GM23338 (cell line): ENCODE results near the gene TMEM86A. TPM values are rescaled to one million over a fixed set of nuclear protein-coding genes. Genes with fewer than 3 reads are reported as not detected.

Experiments
- ATAC-seq: fragments of 200-7000 bp; cut with Tn5 transposase; 3 replicates; pipeline ENCODE4 v1.9.1; 2020
- DNase-seq: peaks from one replicate; pipeline ENCODE4 v3.0.0-alpha.2; 2015; ENCODE audit warnings: low spot score
- H2AFZ ChIP-seq: fragments of 200-600 bp; sonication (generic); 2 replicates; pipeline ENCODE4 v1.8.0; 2016; ENCODE audit warnings: antibody characterized with exemption, mild to moderate bottlenecking, moderate library complexity
- H3F3A ChIP-seq: fragments of 200-600 bp; sonication (generic); replicated peaks from 2 replicates; pipeline ENCODE4 v1.8.0; 2017; ENCODE audit warnings: antibody characterized with exemption, mixed run types, low read depth
- H3K27ac ChIP-seq: fragments of 200-600 bp; sonication (generic); 2 replicates; pipeline ENCODE4 v1.6.1; 2016; ENCODE audit warnings: low read depth
- H3K27me3 ChIP-seq: fragments of 200-600 bp; sonication (generic); 2 replicates; pipeline ENCODE4 v1.8.0; 2016; ENCODE audit warnings: mild to moderate bottlenecking, mixed run types, moderate library complexity; ENCODE audit not compliant: insufficient read depth
- H3K36me3 ChIP-seq: fragments of 200-600 bp; sonication (generic); 2 replicates; pipeline ENCODE4 v1.8.0; 2016; ENCODE audit warnings: mild to moderate bottlenecking; ENCODE audit not compliant: insufficient read depth
- H3K4me1 ChIP-seq: fragments of 200-600 bp; sonication (generic); 2 replicates; pipeline ENCODE4 v1.8.0; 2016; ENCODE audit warnings: mild to moderate bottlenecking, moderate library complexity; ENCODE audit not compliant: insufficient read depth
- H3K4me2 ChIP-seq: fragments of 200-600 bp; sonication (generic); 2 replicates; pipeline ENCODE4 v1.7.1; 2017; ENCODE audit warnings: mixed run types
- H3K4me3 ChIP-seq: fragments of 200-600 bp; sonication (generic); 2 replicates; pipeline ENCODE4 v1.6.1; 2016; ENCODE audit warnings: mixed run types
- H3K79me2 ChIP-seq: fragments of 200-600 bp; sonication (generic); replicated peaks from 2 replicates; pipeline ENCODE4 v1.8.0; 2017; ENCODE audit warnings: mild to moderate bottlenecking; ENCODE audit not compliant: insufficient read depth
- H3K9me2 ChIP-seq: fragments of 200-600 bp; sonication (generic); 2 replicates; pipeline ENCODE4 v1.8.0; 2017; ENCODE audit not compliant: insufficient read depth
- H4K20me1 ChIP-seq: fragments of 200-600 bp; sonication (generic); replicated peaks from 2 replicates; pipeline ENCODE4 v1.8.0; 2017; ENCODE audit warnings: mild to moderate bottlenecking; ENCODE audit not compliant: insufficient read depth
- H3K27ac Mint-ChIP-seq: 2 replicates; pipeline ENCODE4 v1.8.0; 2020; ENCODE audit warnings: inconsistent platforms, mild to moderate bottlenecking, moderate library complexity, mixed read lengths
- H3K27me3 Mint-ChIP-seq: 3 replicates; pipeline ENCODE4 v1.8.0; 2022; ENCODE audit warnings: low read depth, mild to moderate bottlenecking, moderate library complexity, mixed read lengths, inconsistent platforms; ENCODE audit not compliant: insufficient read depth, poor library complexity
- H3K36me3 Mint-ChIP-seq: 3 replicates; pipeline ENCODE4 v1.8.0; 2021; ENCODE audit warnings: low read depth, mild to moderate bottlenecking, inconsistent platforms, moderate library complexity, mixed read lengths
- H3K4me1 Mint-ChIP-seq: 3 replicates; pipeline ENCODE4 v1.8.0; 2020; ENCODE audit warnings: mild to moderate bottlenecking, inconsistent platforms, mixed read lengths
- H3K4me3 Mint-ChIP-seq: 3 replicates; pipeline ENCODE4 v1.8.0; 2021; ENCODE audit warnings: moderate library complexity, mild to moderate bottlenecking, inconsistent platforms, mixed read lengths
- H3K9me3 Mint-ChIP-seq: 3 replicates; pipeline ENCODE4 v1.8.0; 2020; ENCODE audit warnings: moderate library complexity, mild to moderate bottlenecking, inconsistent platforms, mixed read lengths
- CREB1 ChIP-seq: fragments of 250-450 bp; sonication (Bioruptor Pico); IDR thresholded peaks from 2 replicates; pipeline ENCODE4 v1.5.0; 2020; ENCODE audit warnings: low read depth, mild to moderate bottlenecking, moderate library complexity
- ETS1 ChIP-seq: IDR thresholded peaks from 2 replicates; pipeline ENCODE4 v1.6.1; 2016; ENCODE audit warnings: antibody characterized with exemption
- EZH2 ChIP-seq: fragments of 200-600 bp; sonication (generic); IDR thresholded peaks from one replicate; pipeline ENCODE4 v1.8.0; 2017; ENCODE audit warnings: antibody characterized with exemption, mild to moderate bottlenecking, low read depth; ENCODE audit not compliant: unreplicated experiment
- JUNB ChIP-seq: IDR thresholded peaks from one replicate; pipeline ENCODE4 v1.6.1; 2016; ENCODE audit warnings: antibody characterized with exemption; ENCODE audit not compliant: unreplicated experiment
- NANOG ChIP-seq: IDR thresholded peaks from 2 replicates; pipeline ENCODE4 v1.6.1; 2016; ENCODE audit warnings: antibody characterized with exemption, borderline replicate concordance
- REST ChIP-seq: IDR thresholded peaks from one replicate; pipeline ENCODE4 v1.6.1; 2018; ENCODE audit warnings: antibody characterized with exemption; ENCODE audit not compliant: unreplicated experiment
- STAT1 ChIP-seq: IDR thresholded peaks from one replicate; pipeline ENCODE4 v1.6.1; 2016; ENCODE audit warnings: antibody characterized with exemption; ENCODE audit not compliant: unreplicated experiment
- ZNF462 ChIP-seq: fragments of 250-450 bp; sonication (Bioruptor Pico); IDR thresholded peaks from 2 replicates; pipeline ENCODE4 v1.5.0; 2020; ENCODE audit warnings: mild to moderate bottlenecking, moderate library complexity
- polyA plus RNA-seq: library from polyadenylated mRNA; unstranded; fragments of >200 nt; fragmentation: Nextera tagmentation; extraction: Ambion mirVana; gene quantifications from 2 replicates; pipeline ENCODE4 v1.2.1, GENCODE V29; 2016
- total RNA-seq: library from RNA; depleted of rRNA; stranded (reverse); fragments of >200 nt; shearing (Covaris generic); gene quantifications from 2 replicates; pipeline ENCODE4 v1.2.3, GENCODE V29; 2014

The TMEM86A gene
- total and polyA plus RNA-seq, 2 experiments from 2014 or later = 0.45 to 0.91 TPM

DNA sequence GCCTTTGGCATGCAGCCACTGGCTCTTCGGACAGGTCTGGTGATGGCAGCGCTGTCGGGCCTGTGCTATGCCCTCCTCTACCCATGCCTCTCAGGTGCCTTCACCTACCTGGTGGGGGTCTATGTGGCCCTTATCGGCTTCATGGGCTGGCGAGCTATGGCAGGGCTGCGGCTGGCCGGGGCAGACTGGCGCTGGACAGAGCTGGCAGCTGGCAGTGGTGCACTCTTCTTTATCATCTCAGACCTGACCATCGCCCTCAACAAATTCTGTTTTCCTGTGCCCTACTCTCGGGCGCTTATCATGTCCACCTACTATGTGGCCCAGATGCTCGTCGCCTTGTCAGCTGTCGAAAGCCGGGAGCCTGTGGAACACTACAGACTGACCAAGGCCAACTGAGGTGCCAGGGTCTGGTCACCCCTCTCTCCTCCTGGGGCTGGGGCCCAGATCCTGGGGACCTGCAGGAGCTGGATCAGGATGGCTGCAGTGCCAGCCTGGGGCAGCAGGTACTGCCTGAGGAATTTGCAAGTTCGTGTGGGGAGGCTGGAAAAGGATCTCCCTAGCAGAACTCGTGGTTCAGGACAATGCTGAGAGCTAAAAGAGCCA, 3.1 kb downstream of the TMEM86A start:
- ATAC-seq (no peak), DNase-seq (no peak)
- Histone ChIP-seq H4K20me1 (no peaks in the 10 kb centered on the region), H3K4me2 (no peak overlapping the region), H3K9me2 (no peaks in the 10 kb centered on the region), H2AFZ (no peak overlapping the region), H3K4me1 (peaks cover 14% of the 10 kb centered on the region; the same call in 1 of the 2 replicates), H3K27me3 (peaks cover 29% of the 10 kb centered on the region), H3K79me2 (no peaks in the 10 kb centered on the region), H3K27ac (no peak overlapping the region), H3F3A (0 out of 2 replicates have a peak, but pooled peaks cover 2% of the 10 kb centered on the region), H3K4me3 (no peak overlapping the region), H3K36me3 (no peaks in the 10 kb centered on the region)
- Mint-ChIP-seq H3K9me3 (no peaks in the 10 kb centered on the region), H3K36me3 (no peaks in the 10 kb centered on the region; the same call in 2 of the 3 replicates), H3K27me3 (peaks cover 14% of the 10 kb centered on the region), H3K4me1 (peaks cover 14% of the 10 kb centered on the region; the same call in 2 of the 3 replicates), H3K4me3 (no peak overlapping the region), H3K27ac (no peak overlapping the region)
- no peak for TF ChIP-seq ZNF462

DNA sequence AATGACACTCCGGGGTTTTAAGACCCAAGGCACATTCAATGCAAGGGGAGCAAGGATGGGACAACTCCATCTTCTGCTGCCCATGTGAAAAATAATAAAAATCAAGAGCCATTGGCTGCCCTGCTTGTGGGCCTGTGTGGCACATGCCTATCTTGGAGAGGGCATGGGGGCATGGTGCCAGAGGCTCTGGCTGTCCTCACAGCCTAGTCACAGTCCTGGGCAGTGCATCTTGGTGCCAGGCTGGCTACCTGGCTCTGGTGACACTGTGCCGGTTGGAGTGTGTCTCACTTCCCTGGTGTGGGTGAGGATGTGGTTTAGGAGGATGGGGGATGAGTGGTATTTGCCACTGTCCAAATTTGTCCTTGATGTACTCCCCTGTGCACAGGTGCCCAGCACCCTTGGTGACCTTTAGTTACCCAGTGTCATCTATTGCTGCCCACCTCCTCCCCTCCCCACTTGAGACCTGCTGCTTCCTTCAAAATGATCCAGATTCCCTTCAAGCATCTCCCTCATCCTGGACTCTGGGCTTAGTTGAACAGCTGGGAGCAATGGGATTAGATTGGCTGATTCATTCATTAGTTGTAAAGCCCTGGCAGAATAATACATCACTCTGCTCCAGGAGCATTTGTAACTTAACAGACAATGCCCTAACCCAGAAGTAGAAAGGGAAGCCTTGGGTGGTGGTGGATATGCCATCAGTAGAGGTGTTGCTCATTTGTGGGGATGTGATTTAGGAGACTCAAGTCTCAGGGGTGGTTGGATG, 4.6 kb downstream of the TMEM86A start:
- ATAC-seq (no peak), DNase-seq (no peak)
- Histone ChIP-seq H3K9me2 (no peaks in the 10 kb centered on the region), H3F3A (0 out of 2 replicates have a peak, but pooled peaks cover 2% of the 10 kb centered on the region), H3K27ac (no peak overlapping the region), H3K4me2 (no peak overlapping the region), H3K36me3 (no peaks in the 10 kb centered on the region), H2AFZ (no peak overlapping the region), H3K79me2 (no peaks in the 10 kb centered on the region), H3K4me1 (peaks cover 17% of the 10 kb centered on the region; the same call in 1 of the 2 replicates), H4K20me1 (no peaks in the 10 kb centered on the region), H3K4me3 (no peak overlapping the region), H3K27me3 (peaks cover 23% of the 10 kb centered on the region)
- Mint-ChIP-seq H3K4me3 (no peak overlapping the region), H3K4me1 (peaks cover 14% of the 10 kb centered on the region; the same call in 2 of the 3 replicates), H3K27ac (no peak overlapping the region), H3K36me3 (no peaks in the 10 kb centered on the region; the same call in 2 of the 3 replicates), H3K9me3 (no peaks in the 10 kb centered on the region), H3K27me3 (peaks cover 17% of the 10 kb centered on the region)
- TF ChIP-seq ETS1 = no peak
- no peak for TF ChIP-seq NANOG
- TF ChIP-seq JUNB = no peak
- no peak for TF ChIP-seq EZH2
- no peak for TF ChIP-seq STAT1
- no peak for TF ChIP-seq CREB1 (CRISPR knock-in tag)
- no peak for TF ChIP-seq REST
